PC-3 (cell line): Measurements from ENCODE around the gene ANKRD2.

Source experiments
- EZH2 ChIP-seq: fragments of 300-600 bp; sonication (generic); IDR thresholded peaks from one replicate; pipeline ENCODE4 v1.6.1; 2017; ENCODE audit warnings: antibody characterized with exemption, mild to moderate bottlenecking, low read length; ENCODE audit not compliant: unreplicated experiment
- EZH2phosphoT487 ChIP-seq: fragments of 300-600 bp; sonication (generic); IDR thresholded peaks from 2 replicates; pipeline ENCODE4 v1.6.1; 2018; ENCODE audit warnings: mild to moderate bottlenecking, antibody characterized with exemption, low read length, borderline replicate concordance
- TF ChIP-seq, protein P1 (sequence below): fragments of 300-600 bp; sonication (generic); conservative IDR thresholded peaks from 2 replicates; pipeline ENCODE4 v1.5.1; 2017; ENCODE audit warnings: antibody characterized with exemption, low read depth, mild to moderate bottlenecking, low read length

DNA sequence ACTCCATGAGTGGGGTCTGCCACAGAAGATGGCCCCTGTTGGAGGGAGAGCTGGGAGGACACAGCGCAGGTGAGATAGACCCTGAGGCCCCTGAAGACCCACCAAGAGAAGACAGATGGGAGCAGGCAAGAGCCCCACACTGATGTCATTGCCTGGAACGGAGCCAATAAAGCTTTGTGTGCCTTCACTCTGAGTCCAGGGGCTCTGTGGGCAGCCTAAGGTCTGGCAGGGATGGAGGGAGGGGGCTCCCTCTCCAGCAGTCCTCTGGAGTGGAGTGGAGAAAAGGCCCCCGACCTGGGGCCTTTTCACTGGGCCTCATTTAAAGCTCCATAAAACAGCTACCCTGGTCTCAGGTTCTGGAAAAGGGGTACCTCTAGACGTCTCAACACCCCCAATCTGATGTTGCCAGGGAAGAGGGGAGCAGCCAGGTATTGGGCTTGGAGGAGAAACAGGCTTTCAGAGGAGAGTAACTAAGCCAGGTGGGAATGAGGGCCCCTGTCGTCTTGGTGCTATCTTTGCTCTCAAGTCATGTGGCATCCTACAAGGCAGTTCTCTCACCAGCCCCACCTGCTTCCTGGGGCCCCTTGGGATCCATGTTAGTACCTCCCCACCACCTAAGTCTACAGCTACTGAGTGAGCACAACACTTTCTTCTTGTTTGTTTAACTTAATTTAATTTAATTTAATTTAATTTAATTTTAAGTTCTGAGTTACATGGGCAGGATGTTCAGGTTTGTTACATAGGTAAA is 18.3 kb downstream of the ANKRD2 start:
- TF ChIP-seq, protein P1, sequence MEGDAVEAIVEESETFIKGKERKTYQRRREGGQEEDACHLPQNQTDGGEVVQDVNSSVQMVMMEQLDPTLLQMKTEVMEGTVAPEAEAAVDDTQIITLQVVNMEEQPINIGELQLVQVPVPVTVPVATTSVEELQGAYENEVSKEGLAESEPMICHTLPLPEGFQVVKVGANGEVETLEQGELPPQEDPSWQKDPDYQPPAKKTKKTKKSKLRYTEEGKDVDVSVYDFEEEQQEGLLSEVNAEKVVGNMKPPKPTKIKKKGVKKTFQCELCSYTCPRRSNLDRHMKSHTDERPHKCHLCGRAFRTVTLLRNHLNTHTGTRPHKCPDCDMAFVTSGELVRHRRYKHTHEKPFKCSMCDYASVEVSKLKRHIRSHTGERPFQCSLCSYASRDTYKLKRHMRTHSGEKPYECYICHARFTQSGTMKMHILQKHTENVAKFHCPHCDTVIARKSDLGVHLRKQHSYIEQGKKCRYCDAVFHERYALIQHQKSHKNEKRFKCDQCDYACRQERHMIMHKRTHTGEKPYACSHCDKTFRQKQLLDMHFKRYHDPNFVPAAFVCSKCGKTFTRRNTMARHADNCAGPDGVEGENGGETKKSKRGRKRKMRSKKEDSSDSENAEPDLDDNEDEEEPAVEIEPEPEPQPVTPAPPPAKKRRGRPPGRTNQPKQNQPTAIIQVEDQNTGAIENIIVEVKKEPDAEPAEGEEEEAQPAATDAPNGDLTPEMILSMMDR, result no peak
- TF ChIP-seq EZH2, result no peak
- no peak for TF ChIP-seq EZH2phosphoT487
